ENCODE measurements around the gene LHX4. TPM values are rescaled to one million over a fixed set of nuclear protein-coding genes. Genes with fewer than 3 reads are reported as not detected.

Gene LHX4
- total and polyA plus RNA-seq, 2 of the 13 experiments (the other 11 are each of a cell fraction or from before 2014, with no cell fraction given), result 0.03 to 0.07 TPM

DNA sequence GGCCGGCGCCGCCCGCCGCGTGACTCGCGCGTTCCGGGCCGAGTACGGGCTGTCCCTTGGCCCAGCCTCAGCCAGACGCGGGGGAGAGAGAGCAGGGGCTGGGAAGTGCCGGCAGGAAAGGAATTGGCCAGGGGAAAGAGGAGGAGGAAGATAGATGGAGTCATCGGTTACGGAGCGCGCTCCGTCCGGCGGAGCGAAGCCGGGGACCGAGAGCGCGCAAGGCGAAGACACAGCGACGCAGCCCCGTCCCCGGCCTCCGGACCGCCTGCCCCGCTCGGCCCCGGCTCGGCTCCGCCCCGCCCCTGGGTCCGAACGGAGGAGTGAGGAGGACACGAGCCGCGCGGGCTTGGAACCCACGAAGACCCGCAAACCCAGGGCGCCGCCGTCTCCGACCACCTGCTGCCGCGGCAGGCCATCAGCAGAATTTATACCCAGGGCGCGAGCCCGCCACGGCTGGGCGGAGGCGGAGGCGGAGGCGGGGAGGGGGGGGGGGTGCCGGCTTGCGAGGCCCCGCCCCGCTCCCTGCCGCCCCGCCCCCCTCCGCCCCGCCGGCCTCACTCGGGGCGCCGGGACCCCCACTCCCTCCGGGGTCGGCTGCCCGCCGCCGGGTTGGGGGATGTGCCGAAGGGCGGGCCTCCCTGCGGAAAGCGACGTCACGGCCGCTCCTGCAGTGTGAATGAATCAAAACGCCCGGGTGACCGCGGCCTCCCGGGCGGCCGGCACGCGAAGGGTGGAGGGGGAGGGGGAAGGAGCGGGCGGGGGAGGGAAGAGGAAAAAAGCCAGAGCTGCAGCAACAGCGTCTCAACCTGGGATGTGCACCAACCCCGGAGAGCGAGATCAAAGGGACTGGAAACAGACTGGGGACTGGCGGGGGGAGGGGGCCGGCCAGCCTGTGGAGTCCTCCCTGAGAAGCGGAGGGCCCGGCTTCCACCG, at the start of gene LHX4 (continued):
- TF ChIP-seq RARG (CRISPR knock-in tag; IDR thresholded peaks at IDR 0.05; ENCODE audit: low read depth), result no peak
- TF ChIP-seq ZSCAN25 (CRISPR knock-in tag; IDR thresholded peaks at IDR 0.05), result no peak
- TF ChIP-seq, protein P1, sequence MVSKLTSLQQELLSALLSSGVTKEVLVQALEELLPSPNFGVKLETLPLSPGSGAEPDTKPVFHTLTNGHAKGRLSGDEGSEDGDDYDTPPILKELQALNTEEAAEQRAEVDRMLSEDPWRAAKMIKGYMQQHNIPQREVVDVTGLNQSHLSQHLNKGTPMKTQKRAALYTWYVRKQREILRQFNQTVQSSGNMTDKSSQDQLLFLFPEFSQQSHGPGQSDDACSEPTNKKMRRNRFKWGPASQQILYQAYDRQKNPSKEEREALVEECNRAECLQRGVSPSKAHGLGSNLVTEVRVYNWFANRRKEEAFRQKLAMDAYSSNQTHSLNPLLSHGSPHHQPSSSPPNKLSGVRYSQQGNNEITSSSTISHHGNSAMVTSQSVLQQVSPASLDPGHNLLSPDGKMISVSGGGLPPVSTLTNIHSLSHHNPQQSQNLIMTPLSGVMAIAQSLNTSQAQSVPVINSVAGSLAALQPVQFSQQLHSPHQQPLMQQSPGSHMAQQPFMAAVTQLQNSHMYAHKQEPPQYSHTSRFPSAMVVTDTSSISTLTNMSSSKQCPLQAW (CRISPR knock-in tag; IDR thresholded peaks at IDR 0.05), result no peak
- TF ChIP-seq, protein P2, sequence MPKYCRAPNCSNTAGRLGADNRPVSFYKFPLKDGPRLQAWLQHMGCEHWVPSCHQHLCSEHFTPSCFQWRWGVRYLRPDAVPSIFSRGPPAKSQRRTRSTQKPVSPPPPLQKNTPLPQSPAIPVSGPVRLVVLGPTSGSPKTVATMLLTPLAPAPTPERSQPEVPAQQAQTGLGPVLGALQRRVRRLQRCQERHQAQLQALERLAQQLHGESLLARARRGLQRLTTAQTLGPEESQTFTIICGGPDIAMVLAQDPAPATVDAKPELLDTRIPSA (CRISPR knock-in tag; IDR thresholded peaks at IDR 0.05; ENCODE audit: borderline replicate concordance), result no peak
- peak; percentile 52; the same call in 1 of the 2 replicates for TF ChIP-seq EZH2 (conservative IDR thresholded peaks at IDR 0.05; ENCODE audit: low read depth, low read length)
- no peak for TF ChIP-seq ZNF572 (CRISPR knock-in tag; IDR thresholded peaks at IDR 0.05)
- TF ChIP-seq NFE2 (CRISPR knock-in tag; IDR thresholded peaks at IDR 0.05), result no peak
- TF ChIP-seq RFX3 (CRISPR knock-in tag; IDR thresholded peaks at IDR 0.05), result no peak
- no peak for TF ChIP-seq ZC3H13 (CRISPR knock-in tag; IDR thresholded peaks at IDR 0.05)
- no peak for TF ChIP-seq ZNF546 (CRISPR knock-in tag; conservative IDR thresholded peaks at IDR 0.05)
- no peak for TF ChIP-seq ZNF747 (CRISPR knock-in tag; IDR thresholded peaks at IDR 0.05; ENCODE audit: borderline replicate concordance)
- TF ChIP-seq TBX3 (IDR thresholded peaks at IDR 0.05; ENCODE audit: borderline replicate concordance), result no peak
- no peak for TF ChIP-seq SAFB2 (CRISPR knock-in tag; IDR thresholded peaks at IDR 0.05; ENCODE audit: borderline replicate concordance, low read depth)
- no peak for TF ChIP-seq ZIK1 (CRISPR knock-in tag; IDR thresholded peaks at IDR 0.05; ENCODE audit: borderline replicate concordance, low read depth)
- TF ChIP-seq, protein P3, sequence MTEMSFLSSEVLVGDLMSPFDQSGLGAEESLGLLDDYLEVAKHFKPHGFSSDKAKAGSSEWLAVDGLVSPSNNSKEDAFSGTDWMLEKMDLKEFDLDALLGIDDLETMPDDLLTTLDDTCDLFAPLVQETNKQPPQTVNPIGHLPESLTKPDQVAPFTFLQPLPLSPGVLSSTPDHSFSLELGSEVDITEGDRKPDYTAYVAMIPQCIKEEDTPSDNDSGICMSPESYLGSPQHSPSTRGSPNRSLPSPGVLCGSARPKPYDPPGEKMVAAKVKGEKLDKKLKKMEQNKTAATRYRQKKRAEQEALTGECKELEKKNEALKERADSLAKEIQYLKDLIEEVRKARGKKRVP (CRISPR knock-in tag; IDR thresholded peaks at IDR 0.05), result no peak
- TF ChIP-seq CENPX (CRISPR knock-in tag; IDR thresholded peaks at IDR 0.05), result no peak
- TF ChIP-seq ZNF563 (CRISPR knock-in tag; IDR thresholded peaks at IDR 0.05), result 0 out of 2 replicates have a peak, but pooled peaks have one; percentile 0
- TF ChIP-seq, protein P4, sequence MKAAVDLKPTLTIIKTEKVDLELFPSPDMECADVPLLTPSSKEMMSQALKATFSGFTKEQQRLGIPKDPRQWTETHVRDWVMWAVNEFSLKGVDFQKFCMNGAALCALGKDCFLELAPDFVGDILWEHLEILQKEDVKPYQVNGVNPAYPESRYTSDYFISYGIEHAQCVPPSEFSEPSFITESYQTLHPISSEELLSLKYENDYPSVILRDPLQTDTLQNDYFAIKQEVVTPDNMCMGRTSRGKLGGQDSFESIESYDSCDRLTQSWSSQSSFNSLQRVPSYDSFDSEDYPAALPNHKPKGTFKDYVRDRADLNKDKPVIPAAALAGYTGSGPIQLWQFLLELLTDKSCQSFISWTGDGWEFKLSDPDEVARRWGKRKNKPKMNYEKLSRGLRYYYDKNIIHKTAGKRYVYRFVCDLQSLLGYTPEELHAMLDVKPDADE (CRISPR knock-in tag; IDR thresholded peaks at IDR 0.05), result no peak
- no peak for TF ChIP-seq XRCC5 (optimal IDR thresholded peaks at IDR 0.05; ENCODE audit: low read length)
- TF ChIP-seq JDP2 (CRISPR knock-in tag; IDR thresholded peaks at IDR 0.05; ENCODE audit: borderline replicate concordance), result no peak
- TF ChIP-seq, protein P5, sequence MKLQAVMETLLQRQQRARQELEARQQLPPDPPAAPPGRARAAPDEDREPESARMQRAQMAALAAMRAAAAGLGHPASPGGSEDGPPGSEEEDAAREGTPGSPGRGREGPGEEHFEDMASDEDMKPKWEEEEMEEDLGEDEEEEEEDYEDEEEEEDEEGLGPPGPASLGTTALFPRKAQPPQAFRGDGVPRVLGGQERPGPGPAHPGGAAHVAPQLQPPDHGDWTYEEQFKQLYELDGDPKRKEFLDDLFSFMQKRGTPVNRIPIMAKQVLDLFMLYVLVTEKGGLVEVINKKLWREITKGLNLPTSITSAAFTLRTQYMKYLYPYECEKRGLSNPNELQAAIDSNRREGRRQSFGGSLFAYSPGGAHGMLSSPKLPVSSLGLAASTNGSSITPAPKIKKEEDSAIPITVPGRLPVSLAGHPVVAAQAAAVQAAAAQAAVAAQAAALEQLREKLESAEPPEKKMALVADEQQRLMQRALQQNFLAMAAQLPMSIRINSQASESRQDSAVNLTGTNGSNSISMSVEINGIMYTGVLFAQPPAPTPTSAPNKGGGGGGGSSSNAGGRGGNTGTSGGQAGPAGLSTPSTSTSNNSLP (IDR thresholded peaks at IDR 0.05; ENCODE audit: low read depth, low read length), result no peak
- no peak for TF ChIP-seq PLRG1 (conservative IDR thresholded peaks at IDR 0.05)
- TF ChIP-seq ZBTB42 (CRISPR knock-in tag; IDR thresholded peaks at IDR 0.05), result no peak
- no peak for TF ChIP-seq ARNTL (CRISPR knock-in tag; IDR thresholded peaks at IDR 0.05)
